Liver (tissue), 9 donors: ENCODE results near the gene BLID. TPM values are rescaled to one million over a fixed set of nuclear protein-coding genes. Genes with fewer than 3 reads are reported as not detected.

Experiments used
- DNase-seq: peaks from one replicate; pipeline ENCODE4 v3.0.0-alpha.2; 2017; ENCODE audit warnings: low spot score
- H3K27ac ChIP-seq, 2 donors: one replicate each; pipeline ENCODE4 v1.7.0; 2013; ENCODE audit warnings: inconsistent platforms in 2 of 2, low read length in 2 of 2, control low read depth in 1 of 2, low read depth in 1 of 2, mild to moderate bottlenecking in 1 of 2
- H3K27me3 ChIP-seq, 4 donors: one replicate each; pipeline versions ENCODE4 v1.6.1 to v1.7.0; 2013; ENCODE audit warnings: low read length in 3 of 4, inconsistent platforms in 1 of 4, mild to moderate bottlenecking in 1 of 4, moderate library complexity in 1 of 4; ENCODE audit not compliant: control insufficient read depth in 4 of 4, insufficient read depth in 4 of 4
- H3K36me3 ChIP-seq, 4 donors: one replicate each; pipeline versions ENCODE4 v1.6.1 to v1.7.0; 2013; ENCODE audit warnings: low read length in 3 of 4, mild to moderate bottlenecking in 3 of 4, low read depth in 1 of 4, moderate library complexity in 1 of 4; ENCODE audit not compliant: control insufficient read depth in 4 of 4, insufficient read depth in 3 of 4
- H3K4me1 ChIP-seq, 4 donors: one replicate each; pipeline versions ENCODE4 v1.6.1 to v1.7.0; 2013; ENCODE audit warnings: low read length in 3 of 4, mild to moderate bottlenecking in 3 of 4, moderate library complexity in 1 of 4; ENCODE audit not compliant: control insufficient read depth in 4 of 4, insufficient read depth in 4 of 4
- H3K4me3 ChIP-seq, 3 donors: one replicate each; pipeline versions ENCODE4 v1.6.1 to v1.7.0; 2013; ENCODE audit warnings: low read length in 3 of 3, control low read depth in 1 of 3, low read depth in 1 of 3, mild to moderate bottlenecking in 1 of 3
- H3K9ac ChIP-seq, 2 donors: one replicate each; pipeline ENCODE4 v1.7.0; 2013; ENCODE audit warnings: low read length in 2 of 2, mild to moderate bottlenecking in 2 of 2, moderate library complexity in 2 of 2, control low read depth in 1 of 2, low read depth in 1 of 2
- H3K9me3 ChIP-seq, 4 donors: one replicate each; pipeline versions ENCODE4 v1.6.1 to v1.7.0; 2013; ENCODE audit warnings: low read length in 3 of 4; ENCODE audit not compliant: control insufficient read depth in 4 of 4
- ATF3 ChIP-seq: IDR thresholded peaks from 2 replicates; pipeline ENCODE4 v1.6.1; 2016; ENCODE audit warnings: antibody characterized with exemption
- CTCF ChIP-seq: fragments of 150-350 bp; IDR thresholded peaks from 2 replicates; pipeline ENCODE4 v1.5.1; 2017; ENCODE audit warnings: improper control_type of control experiment, low read depth, low read length; ENCODE audit not compliant: missing input control
- EGR1 ChIP-seq, 2 donors: IDR thresholded peaks; 2 replicates each; pipeline ENCODE4 v1.6.1; 2016 to 2018; ENCODE audit warnings: antibody characterized with exemption in 2 of 2, low read depth in 2 of 2
- FOXA1 ChIP-seq: IDR thresholded peaks from 2 replicates; pipeline ENCODE4 v1.6.1; 2016; ENCODE audit warnings: antibody characterized with exemption
- FOXA2 ChIP-seq: IDR thresholded peaks from 2 replicates; pipeline ENCODE4 v1.6.1; 2016; ENCODE audit warnings: antibody characterized with exemption
- GABPA ChIP-seq, 2 donors: IDR thresholded peaks in 1 of 2; conservative IDR thresholded peaks in 1 of 2; 2 replicates each; pipeline ENCODE4 v1.6.1; 2016; ENCODE audit warnings: antibody characterized with exemption in 2 of 2, mild to moderate bottlenecking in 1 of 2, moderate library complexity in 1 of 2
- HNF4G ChIP-seq: IDR thresholded peaks from 2 replicates; pipeline ENCODE4 v1.6.1; 2016; ENCODE audit warnings: antibody characterized with exemption
- JUND ChIP-seq, 2 donors: IDR thresholded peaks; 2 replicates each; pipeline ENCODE4 v1.6.1; 2016; ENCODE audit warnings: antibody characterized with exemption in 2 of 2
- MAX ChIP-seq: IDR thresholded peaks from 2 replicates; pipeline ENCODE4 v1.6.1; 2016; ENCODE audit warnings: antibody characterized with exemption
- NR2F2 ChIP-seq: IDR thresholded peaks from 2 replicates; pipeline ENCODE4 v1.6.1; 2016; ENCODE audit warnings: antibody characterized with exemption
- RAD21 ChIP-seq, 2 donors: IDR thresholded peaks; 2 replicates each; pipeline ENCODE4 v1.6.1; 2016; ENCODE audit warnings: antibody characterized with exemption in 2 of 2, mild to moderate bottlenecking in 2 of 2
- REST ChIP-seq: IDR thresholded peaks from 2 replicates; pipeline ENCODE4 v1.6.1; 2016; ENCODE audit warnings: antibody characterized with exemption, mild to moderate bottlenecking
- RXRA ChIP-seq, 2 donors: IDR thresholded peaks; 2 replicates each; pipeline ENCODE4 v1.6.1; 2017 to 2018; ENCODE audit warnings: antibody characterized with exemption in 2 of 2, mild to moderate bottlenecking in 1 of 2
- TAF1 ChIP-seq: conservative IDR thresholded peaks from 2 replicates; pipeline ENCODE4 v1.6.1; 2016; ENCODE audit warnings: antibody characterized with exemption, mild to moderate bottlenecking
- YY1 ChIP-seq: IDR thresholded peaks from 2 replicates; pipeline ENCODE4 v1.6.1; 2016; ENCODE audit warnings: antibody characterized with exemption, mild to moderate bottlenecking
- ZBTB33 ChIP-seq: IDR thresholded peaks from 2 replicates; pipeline ENCODE4 v1.6.1; 2016; ENCODE audit warnings: antibody characterized with exemption
- WGBS: extraction: QIAGEN DNeasy Blood & Tissue Kit; methylation state at CpG from one replicate; pipeline ENCODE4 v1.1.7; 2013; 5-methylcytosine and 5-hydroxymethylcytosine counted together
- polyA plus RNA-seq, 2 donors: library from polyadenylated mRNA; stranded (reverse) in 1 of 2; unstranded in 1 of 2; fragments of 200-250 nt in 1 of 2; fragments of >200 nt in 1 of 2; fragmentation: Nextera tagmentation in 1 of 2; extraction: Ambion mirVana in 1 of 2; gene quantifications; one replicate each; pipeline versions ENCODE4 v1.2.1 to v1.2.3, GENCODE V29; 2013 to 2015
- total RNA-seq, 2 donors: library from RNA; depleted of rRNA; stranded (reverse); fragments of >200 nt; gene quantifications; one replicate each; pipeline ENCODE4 v1.2.3, GENCODE V29; 2014
- donor health status: healthy.
- donor health status: healthy.
- donor health status: healthy.
- donor health status: healthy.
- donor health status: healthy.

BLID gene
- total and polyA plus RNA-seq, 4 donors, result 0.18 to 0.84 (median 0.33) TPM; not detected in 1

- 76% methylated on average over 1 of the region's 1 CpG for WGBS
- Histone ChIP-seq H3K9ac (no peak overlapping the region), H3K27ac (no peak overlapping the region), H3K27me3 (no peaks in the 10 kb centered on the region), H3K9me3 (no peaks in the 10 kb centered on the region), H3K4me3 (no peak overlapping the region), H3K36me3 (no peaks in the 10 kb centered on the region), H3K4me1 (no peaks in the 10 kb centered on the region)
- no peak for TF ChIP-seq GABPA (IDR thresholded peaks at IDR 0.05 in 1 of 2, conservative IDR thresholded peaks at IDR 0.05 in 1 of 2)
- TF ChIP-seq JUND (IDR thresholded peaks at IDR 0.05), result no peak
- DNase-seq, result no peak
These were observed 11.7 kb downstream of the BLID start for GRCh38 chr11:122104341-122104740.

GRCh38 chr11:122103726-122104125 is 12.3 kb downstream of the BLID start:
- DNase-seq, result no peak
- no peaks in the 10 kb centered on the region for H3K9me3 ChIP-seq
- H3K9ac ChIP-seq, result no peak overlapping the region
- H3K27me3 ChIP-seq, result no peaks in the 10 kb centered on the region
- no peak overlapping the region for H3K4me3 ChIP-seq
- no peaks in the 10 kb centered on the region for H3K36me3 ChIP-seq
- 92% methylated on average over 4 of the region's 4 CpGs for WGBS
- no peak overlapping the region for H3K27ac ChIP-seq
- TF ChIP-seq ATF3 (no peak), FOXA1 (no peak), GABPA (IDR thresholded peaks at IDR 0.05 in 1 of 2, conservative IDR thresholded peaks at IDR 0.05 in 1 of 2) (no peak), TAF1 (no peak), RAD21 (IDR thresholded peaks at IDR 0.05) (no peak), JUND (IDR thresholded peaks at IDR 0.05) (no peak), HNF4G (no peak), ZBTB33 (no peak), YY1 (no peak), FOXA2 (no peak), MAX (no peak), NR2F2 (no peak), EGR1 (IDR thresholded peaks at IDR 0.05; ENCODE audit: low read depth in 2 of 2) (no peak), CTCF (no peak), RXRA (IDR thresholded peaks at IDR 0.05) (no peak)
- no peaks in the 10 kb centered on the region for H3K4me1 ChIP-seq

GRCh38 chr11:122103321-122103720 is 12.7 kb downstream of the BLID start:
- WGBS, result 94% methylated on average over 6 of the region's 6 CpGs
- Histone ChIP-seq H3K36me3 (no peaks in the 10 kb centered on the region), H3K4me1 (no peaks in the 10 kb centered on the region), H3K9ac (no peak overlapping the region), H3K27me3 (no peaks in the 10 kb centered on the region), H3K27ac (no peak overlapping the region), H3K9me3 (no peaks in the 10 kb centered on the region), H3K4me3 (no peak overlapping the region)
- DNase-seq, result no peak
- TF ChIP-seq REST (no peak), RXRA (IDR thresholded peaks at IDR 0.05) (no peak), JUND (IDR thresholded peaks at IDR 0.05) (no peak), HNF4G (no peak), FOXA2 (no peak), NR2F2 (no peak), CTCF (no peak), YY1 (no peak), ATF3 (no peak), FOXA1 (no peak), MAX (no peak)
